ENCODE data around the gene TNFAIP1.
A peak's percentile ranks its signal among the peaks of the same experiment; 100 is the strongest.
"Not testable (repeated sequence)": the region's sequence is repeated elsewhere in the genome, so short reads cannot be mapped to it uniquely, and the experiment has no call there.

TNFAIP1 gene

GRCh38 chr17:28325211-28325610, 10.3 kb upstream of the TNFAIP1 start:
- no peak for DNase-seq

- no peak for DNase-seq
These were observed 9.4 kb upstream of the TNFAIP1 start for GRCh38 chr17:28326114-28326513.

DNA sequence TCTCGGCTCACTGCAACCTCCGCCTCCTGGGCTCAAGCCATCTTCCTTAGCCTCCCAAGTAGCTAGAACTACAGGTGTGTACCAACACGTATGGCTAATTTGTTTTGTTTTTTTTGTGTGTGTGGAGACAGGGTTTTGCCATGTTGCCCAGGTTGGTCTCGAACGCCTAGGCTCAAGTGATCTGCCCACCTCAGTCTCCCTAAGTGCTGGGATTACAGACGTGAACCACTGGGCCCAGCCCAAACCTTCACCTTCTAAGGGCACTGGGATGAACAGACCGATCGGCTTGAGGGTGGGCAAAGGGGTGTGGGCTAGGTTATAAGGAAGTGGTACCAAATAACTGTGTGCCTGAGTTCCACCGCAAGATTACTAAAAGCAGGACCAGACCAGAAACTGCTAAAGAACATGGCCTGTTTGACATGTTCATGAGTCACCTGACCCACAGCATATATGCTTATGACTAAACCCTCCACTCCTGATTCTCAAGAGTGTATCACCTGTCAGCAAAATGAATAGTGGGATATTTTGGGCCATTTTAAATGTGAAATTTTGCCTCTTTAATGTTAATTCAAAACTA, 8.4 kb upstream of the TNFAIP1 start:
- peak; percentile 42 for DNase-seq

DNA sequence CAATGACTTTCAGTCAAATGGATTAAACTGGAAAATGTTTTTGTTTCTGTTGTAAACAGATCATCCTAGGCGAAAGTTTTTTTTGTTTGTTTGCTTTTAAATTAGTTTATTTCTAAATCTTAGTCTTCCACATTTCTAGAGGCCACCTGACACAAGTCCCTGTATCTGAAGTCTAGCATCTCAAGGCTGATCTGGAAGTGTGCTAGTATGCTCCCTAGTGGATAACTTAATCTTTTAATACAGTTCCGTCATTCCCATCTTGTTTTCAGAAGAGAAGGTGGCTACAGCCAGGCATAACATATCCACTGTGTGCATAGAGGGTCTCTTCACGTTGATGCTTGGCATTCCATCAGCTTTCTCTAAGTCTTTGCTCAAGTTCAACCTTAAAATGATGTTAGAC, 7.9 kb upstream of the TNFAIP1 start:
- DNase-seq: no peak

- DNase-seq: no peak
These were observed 7.2 kb upstream of the TNFAIP1 start for GRCh38 chr17:28328325-28328724.

- no peak for DNase-seq
These were observed 4.9 kb upstream of the TNFAIP1 start for GRCh38 chr17:28330671-28331070.

GRCh38 chr17:28331891-28332420, 3.6 kb upstream of the TNFAIP1 start:
- no peak for DNase-seq

DNA sequence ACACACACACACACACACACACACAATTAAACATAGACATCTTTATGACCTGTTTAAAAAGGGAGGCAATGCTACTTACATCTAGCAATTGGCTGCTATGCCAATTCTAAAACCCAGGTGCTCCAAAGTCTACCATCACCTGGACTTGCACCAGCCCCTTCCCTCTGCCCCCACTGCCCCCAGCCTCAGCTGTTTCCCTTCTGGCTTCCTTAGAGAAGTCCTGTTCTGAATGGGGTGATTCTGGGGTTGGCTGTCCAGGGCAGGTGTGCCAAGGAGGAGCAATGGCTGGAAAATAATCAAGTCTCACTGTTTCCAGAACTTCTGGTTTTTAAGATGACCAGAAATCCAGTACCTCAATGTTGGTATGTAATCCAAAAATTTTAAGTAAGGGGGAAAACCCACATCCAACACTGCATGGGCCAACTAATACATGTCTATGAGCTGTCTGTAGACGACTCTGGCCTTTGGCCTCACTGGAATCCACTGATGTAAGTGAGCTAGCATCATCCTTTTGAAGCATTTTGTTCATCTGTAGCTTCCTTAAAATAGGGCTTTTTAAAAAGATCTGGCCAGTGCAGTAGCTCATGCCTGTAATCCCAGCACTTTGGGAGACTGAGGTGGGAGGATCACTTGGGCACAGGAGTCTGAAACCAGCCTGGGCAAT, 2.3 kb upstream of the TNFAIP1 start:
- DNase-seq: no peak

GRCh38 chr17:28334171-28334570, 1.4 kb upstream of the TNFAIP1 start:
- DNase-seq: no peak

DNA sequence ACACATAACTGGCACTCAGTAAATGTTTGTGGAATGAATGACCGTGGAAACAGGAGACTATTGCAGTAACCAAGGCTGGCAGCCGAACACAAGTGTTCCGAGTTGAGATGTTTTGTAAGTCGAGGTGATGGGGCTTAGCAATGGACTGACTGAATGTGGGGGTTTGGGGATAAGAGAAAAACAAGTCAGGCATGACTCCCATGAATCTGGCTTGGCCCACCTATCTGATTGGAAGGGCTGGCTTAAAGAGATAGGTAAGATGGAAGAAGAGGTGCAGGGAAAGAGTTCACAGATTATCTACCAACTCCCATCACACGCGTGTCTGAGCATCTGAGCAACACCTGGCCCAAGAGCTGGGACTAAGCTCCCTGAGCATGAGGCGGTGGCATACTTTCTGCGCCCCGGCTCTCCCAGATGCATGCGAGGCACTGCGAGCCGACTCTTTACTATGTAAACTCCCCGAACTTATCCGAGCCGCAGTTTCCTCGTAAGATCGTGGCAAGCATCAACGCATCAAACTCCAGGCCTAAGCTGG, 828 bp upstream of the TNFAIP1 start:
- no peak for DNase-seq

GRCh38 chr17:28335959-28336871, 654 bp downstream of the TNFAIP1 start:
- DNase-seq: peak; percentile 35

DNA sequence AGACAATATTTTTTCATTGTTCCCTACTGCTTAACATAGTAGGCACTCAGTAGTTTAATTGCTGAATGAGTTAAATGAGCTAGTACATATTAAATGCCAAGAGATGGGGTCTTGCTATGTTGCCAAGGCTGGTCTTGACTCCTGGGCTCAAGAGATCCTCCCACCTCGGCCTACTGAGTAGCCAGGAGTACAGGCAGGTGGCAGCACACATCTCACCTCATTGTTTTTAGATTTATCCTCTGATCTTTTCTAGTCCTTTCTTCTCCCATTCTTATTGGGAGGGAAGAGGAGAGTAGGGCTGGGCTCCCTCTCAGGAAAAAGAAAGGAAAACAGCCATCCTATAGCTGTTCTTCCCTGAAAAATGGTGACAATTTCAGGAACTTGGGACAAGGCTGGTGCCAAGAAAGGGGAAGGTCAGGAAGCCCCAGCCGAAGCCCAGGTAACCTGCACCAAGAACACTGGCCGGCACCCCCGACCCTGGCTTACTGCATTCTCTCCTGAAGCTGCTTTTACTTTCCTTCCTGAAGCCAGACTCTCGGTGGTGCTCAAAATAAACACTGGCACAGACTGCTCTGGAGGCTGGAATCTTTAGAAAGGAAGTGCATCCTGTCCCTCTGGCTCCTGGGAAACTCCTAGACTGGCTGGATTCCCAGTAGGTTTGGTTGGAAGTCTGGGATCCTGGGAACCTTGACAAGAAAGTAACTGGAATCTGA, 2.7 kb downstream of the TNFAIP1 start:
- no peak for DNase-seq

- DNase-seq: not testable (repeated sequence)
These were observed 3.2 kb downstream of the TNFAIP1 start for GRCh38 chr17:28338769-28339212.

DNA sequence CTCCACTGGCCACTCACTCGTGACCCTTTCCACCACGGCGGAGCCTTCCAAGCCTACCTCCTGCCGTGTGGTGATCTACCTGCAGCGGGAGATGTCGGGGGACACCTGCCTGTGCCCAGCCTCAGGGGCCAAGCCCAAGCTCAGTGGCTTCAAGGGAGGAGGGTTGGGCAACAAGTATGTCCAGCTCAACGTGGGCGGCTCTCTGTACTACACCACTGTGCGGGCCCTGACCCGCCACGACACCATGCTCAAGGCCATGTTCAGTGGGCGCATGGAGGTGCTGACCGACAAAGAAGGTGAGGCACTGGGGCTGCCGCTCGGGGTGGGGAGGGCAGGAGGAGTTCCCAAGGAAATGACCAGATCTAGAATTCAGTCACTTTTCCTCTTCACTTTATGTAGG, 3.9 kb downstream of the TNFAIP1 start:
- no peak for DNase-seq

DNA sequence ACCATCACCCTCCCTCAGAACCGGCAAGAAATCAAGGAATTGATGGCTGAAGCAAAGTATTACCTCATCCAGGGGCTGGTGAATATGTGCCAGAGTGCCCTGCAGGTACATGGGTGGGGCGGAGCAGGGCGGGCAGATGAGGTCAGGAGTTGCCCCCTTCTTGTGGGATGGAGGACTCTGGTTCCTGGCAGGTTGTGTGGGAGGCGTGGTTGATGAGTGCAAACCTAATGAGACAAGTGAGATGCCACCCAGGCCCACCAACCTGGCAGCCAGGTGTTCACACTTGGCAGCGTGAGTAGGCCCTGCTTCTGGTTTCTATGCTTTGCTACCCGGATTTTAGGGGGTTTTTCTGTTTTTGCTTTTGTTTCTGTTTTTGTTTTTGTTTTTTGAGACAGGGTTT, 4.8 kb downstream of the TNFAIP1 start:
- no peak for DNase-seq

DNA sequence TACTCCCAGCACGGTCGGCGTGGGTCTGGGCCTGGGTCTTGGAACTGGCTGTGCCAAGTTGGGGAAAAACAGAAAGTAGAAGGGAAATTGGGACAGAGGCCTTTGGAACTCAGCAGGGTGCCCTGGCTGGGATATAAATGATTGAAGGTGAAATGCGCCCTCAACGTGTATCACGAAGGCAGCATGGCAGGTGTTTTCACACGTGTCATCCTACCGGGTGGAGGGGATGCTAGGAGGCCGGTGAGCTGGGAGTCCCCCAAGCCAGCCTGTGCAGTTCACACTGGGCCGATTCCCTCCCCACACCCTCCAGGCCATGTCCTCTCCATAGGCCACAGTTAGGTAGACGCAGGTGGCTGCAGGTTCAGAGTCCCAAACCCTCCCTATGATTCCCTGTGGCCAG, 6.0 kb downstream of the TNFAIP1 start:
- no peak for DNase-seq

GRCh38 chr17:28342313-28342712, 6.8 kb downstream of the TNFAIP1 start:
- no peak for DNase-seq

DNA sequence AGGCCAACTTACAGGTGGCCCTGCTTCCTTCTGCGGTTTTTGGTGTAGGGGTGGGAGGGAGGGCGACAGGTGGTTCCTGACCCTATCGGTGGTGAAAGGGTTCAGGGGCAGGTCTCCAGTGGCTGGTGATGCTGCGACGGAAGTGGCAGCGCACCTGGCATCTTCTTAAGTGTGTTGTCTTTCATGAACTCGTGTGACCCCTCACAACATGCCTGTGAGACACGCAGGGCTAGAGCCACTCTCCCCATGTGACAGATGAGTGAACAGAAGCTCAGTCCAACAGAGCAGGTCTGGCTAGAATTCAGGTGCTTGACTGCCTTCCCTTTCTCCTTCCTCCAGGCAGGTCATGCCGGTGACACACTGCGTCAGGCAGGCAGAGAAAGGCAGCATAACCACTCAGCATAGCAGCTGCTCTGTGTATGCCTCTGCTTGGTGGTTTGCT, 8.0 kb downstream of the TNFAIP1 start:
- DNase-seq: no peak

GRCh38 chr17:28344011-28344410, 8.4 kb downstream of the TNFAIP1 start:
- DNase-seq: no peak

- DNase-seq: no peak
These were observed 8.9 kb downstream of the TNFAIP1 start for GRCh38 chr17:28344435-28344901.

DNA sequence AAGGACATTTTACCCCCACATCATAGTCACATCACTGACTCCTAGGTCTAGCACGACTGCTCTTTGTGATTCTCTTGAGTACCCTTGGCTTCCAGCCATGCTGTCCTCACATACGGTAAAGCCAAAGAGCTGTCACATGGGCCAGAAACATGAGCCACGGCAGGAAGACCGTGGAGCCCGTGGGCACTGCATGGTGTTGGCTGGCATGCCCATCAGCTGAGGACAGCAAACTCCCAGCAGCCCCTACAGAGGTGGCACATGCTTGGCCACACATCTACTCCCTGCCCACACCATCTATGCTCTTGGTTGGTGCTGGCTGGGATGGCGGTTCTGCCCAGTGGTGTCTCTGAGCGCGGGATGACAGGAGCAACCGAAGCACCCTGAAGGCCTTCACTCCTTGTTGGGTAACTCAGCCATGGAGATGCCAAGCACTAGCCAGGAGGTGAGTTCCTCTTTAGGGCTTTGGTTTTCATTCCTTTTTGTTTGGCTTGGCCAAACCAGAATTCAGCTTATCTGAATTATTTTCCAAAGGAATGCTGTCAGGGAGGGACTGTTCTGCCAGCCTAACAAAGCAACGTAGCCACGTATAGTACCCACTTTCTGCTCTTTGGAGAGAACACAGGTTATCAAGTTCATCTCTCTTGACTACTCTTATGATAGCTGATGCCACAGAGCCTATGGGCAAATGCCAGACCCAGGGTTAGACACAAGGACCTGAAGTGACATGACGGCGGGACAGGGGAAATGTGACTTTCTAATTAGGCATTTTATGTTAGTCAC, 10.0 kb downstream of the TNFAIP1 start:
- no peak for DNase-seq

- DNase-seq: no peak
These were observed 10.6 kb downstream of the TNFAIP1 start for GRCh38 chr17:28346199-28346580.

Measured in stimulated activated CD4-positive, alpha-beta T cell treated with anti-CD3 and anti-CD28 coated beads, Interleukin-4, amount 100 ng/mL, for 24 hours (primary cell).